HCT116 (cell line): ENCODE results near the gene PITRM1.

Experiments
- CTCF ChIP-seq, 3 experiments: fragments of 200-600 bp in 1 of 3; sonication (generic) in 1 of 3; IDR thresholded peaks in 2 of 3; conservative IDR thresholded peaks in 1 of 3; 2 replicates each; pipeline ENCODE4 v1.5.1; 2012 to 2017; ENCODE audit warnings: low read depth in 2 of 3, low read length in 2 of 3, antibody characterized with exemption in 1 of 3, borderline replicate concordance in 1 of 3, control low read depth in 1 of 3, mild to moderate bottlenecking in 1 of 3, mixed read lengths in 1 of 3, mixed run types in 1 of 3, moderate library complexity in 1 of 3; ENCODE audit not compliant: insufficient read depth in 1 of 3
- FOSL1 ChIP-seq: IDR thresholded peaks from 2 replicates; pipeline ENCODE4 v1.6.1; 2012; ENCODE audit warnings: low read depth
- JUND ChIP-seq: IDR thresholded peaks from 2 replicates; pipeline ENCODE4 v1.6.1; 2012
- TF ChIP-seq, protein P1 (sequence below): IDR thresholded peaks from 2 replicates; pipeline ENCODE4 v1.6.1; 2012

- TF ChIP-seq JUND (no peak), FOSL1 (no peak), CTCF (IDR thresholded peaks at IDR 0.05 in 2 of 3, conservative IDR thresholded peaks at IDR 0.05 in 1 of 3; ENCODE audit: borderline replicate concordance in 1 of 3, insufficient read depth in 1 of 3, low read depth in 2 of 3, low read length in 2 of 3) (no peak)
- TF ChIP-seq, protein P1, sequence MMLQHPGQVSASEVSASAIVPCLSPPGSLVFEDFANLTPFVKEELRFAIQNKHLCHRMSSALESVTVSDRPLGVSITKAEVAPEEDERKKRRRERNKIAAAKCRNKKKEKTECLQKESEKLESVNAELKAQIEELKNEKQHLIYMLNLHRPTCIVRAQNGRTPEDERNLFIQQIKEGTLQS: no peak
Measured at GRCh38 chr10:3213208-3213607, 40.6 kb upstream of the PITRM1 start.
